HG03571 (cell line): Measurements from ENCODE around the gene CASP9.

ENCODE experiments used
- ATAC-seq: cut with Tn5 transposase; IDR thresholded peaks from one replicate; pipeline ENCODE4 v1.9.1; 2021; ENCODE audit not compliant: unreplicated experiment

The CASP9 gene

GRCh38 chr1:15449567-15449966 lies 74.4 kb downstream of the CASP9 start:
- no peak for ATAC-seq

- no peak for ATAC-seq
Measured at GRCh38 chr1:15448877-15449462, 75.0 kb downstream of the CASP9 start.

GRCh38 chr1:15446212-15446611 lies 77.8 kb downstream of the CASP9 start:
- ATAC-seq: no peak

GRCh38 chr1:15445390-15446122 lies 78.5 kb downstream of the CASP9 start:
- ATAC-seq: no peak

- no peak for ATAC-seq
Measured at GRCh38 chr1:15444468-15445389, 79.3 kb downstream of the CASP9 start.

- no peak for ATAC-seq
Measured at GRCh38 chr1:15443281-15443680, 80.7 kb downstream of the CASP9 start.

GRCh38 chr1:15442759-15443158 lies 81.3 kb downstream of the CASP9 start:
- ATAC-seq: no peak

GRCh38 chr1:15442119-15442518 lies 81.9 kb downstream of the CASP9 start:
- no peak for ATAC-seq
